Osteoblast (primary cell): ENCODE measurements around the gene RTCB. TPM values are rescaled to one million over a fixed set of nuclear protein-coding genes. Genes with fewer than 3 reads are reported as not detected.
"Not testable (repeated sequence)": the region's sequence is repeated elsewhere in the genome, so short reads cannot be mapped to it uniquely, and the experiment has no call there.

ENCODE experiments used
- DNase-seq: peaks from one replicate; pipeline ENCODE4 v3.0.0; 2011; ENCODE audit warnings: low spot score, mixed read lengths; ENCODE audit not compliant: insufficient read length; ENCODE audit errors: missing footprints
- H2AFZ ChIP-seq: 2 replicates; pipeline ENCODE4 v1.6.0; 2011; ENCODE audit warnings: mild to moderate bottlenecking, low read length
- H3K27ac ChIP-seq: 2 replicates; pipeline ENCODE4 v1.5.1; 2011; ENCODE audit warnings: mild to moderate bottlenecking, low read depth, low read length, moderate library complexity
- H3K27me3 ChIP-seq: 2 replicates; pipeline ENCODE4 v1.6.0; 2012; ENCODE audit warnings: mild to moderate bottlenecking, control low read depth, inconsistent platforms, low read length, moderate library complexity; ENCODE audit not compliant: insufficient read depth
- H3K36me3 ChIP-seq: 2 replicates; pipeline ENCODE4 v1.5.1; 2011; ENCODE audit warnings: mild to moderate bottlenecking, low read length, control low read depth, moderate library complexity; ENCODE audit not compliant: insufficient read depth
- H3K4me1 ChIP-seq: 2 replicates; pipeline ENCODE4 v1.5.1; 2011; ENCODE audit warnings: mild to moderate bottlenecking, low read length, control low read depth, moderate library complexity; ENCODE audit not compliant: insufficient read depth
- H3K4me2 ChIP-seq: 2 replicates; pipeline ENCODE4 v1.6.0; 2011; ENCODE audit warnings: mild to moderate bottlenecking, low read length; ENCODE audit not compliant: insufficient read depth
- H3K4me3 ChIP-seq: fragments of 200-600 bp; sonication (generic); 3 replicates; pipeline ENCODE4 v1.5.1; 2012; ENCODE audit warnings: mild to moderate bottlenecking, low read length, inconsistent platforms; ENCODE audit not compliant: insufficient read depth
- H3K79me2 ChIP-seq: 2 replicates; pipeline ENCODE4 v1.6.0; 2012; ENCODE audit warnings: mild to moderate bottlenecking, low read length, control low read depth, inconsistent platforms; ENCODE audit not compliant: insufficient read depth
- H3K9me3 ChIP-seq: 2 replicates; pipeline ENCODE4 v1.5.1; 2011; ENCODE audit warnings: low read depth, low read length, control low read depth
- H4K20me1 ChIP-seq: 2 replicates; pipeline ENCODE4 v1.6.0; 2012; ENCODE audit warnings: mild to moderate bottlenecking, low read length, control low read depth; ENCODE audit not compliant: insufficient read depth
- total RNA-seq: library from RNA; depleted of rRNA; stranded (reverse); fragments of >200 nt; gene quantifications from 2 replicates; pipeline ENCODE4 v1.2.3, GENCODE V29; 2012
- TF ChIP-seq, protein P1 (sequence below): IDR thresholded peaks from 2 replicates; pipeline ENCODE4 v1.5.1; 2011; ENCODE audit warnings: mild to moderate bottlenecking, low read depth, low read length, moderate library complexity; ENCODE audit errors: extremely low read depth

RTCB gene
- total RNA-seq, 1 donor: 107 TPM

DNA sequence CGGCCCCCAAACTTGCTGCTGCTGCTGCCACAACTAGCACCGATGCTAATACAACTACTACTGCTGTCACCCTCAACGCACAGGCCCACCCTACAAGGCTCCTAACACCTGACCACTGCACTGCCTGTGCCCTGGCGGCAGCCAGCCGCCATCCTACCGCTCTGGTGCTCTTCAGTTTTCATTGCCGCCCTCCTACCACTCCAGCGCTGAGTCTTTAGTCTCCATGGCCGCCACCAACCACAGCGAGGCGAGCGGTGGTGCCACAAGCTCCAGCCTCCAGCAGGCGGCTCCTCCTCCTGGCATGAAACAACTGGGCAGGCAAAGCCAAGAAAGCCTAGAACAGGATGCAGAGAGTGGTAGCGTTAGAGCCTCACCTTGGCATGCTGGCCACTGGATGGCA lies 59.4 kb downstream of the RTCB start:
- H3K36me3 ChIP-seq: no peaks in the 10 kb centered on the region
- TF ChIP-seq, protein P1, sequence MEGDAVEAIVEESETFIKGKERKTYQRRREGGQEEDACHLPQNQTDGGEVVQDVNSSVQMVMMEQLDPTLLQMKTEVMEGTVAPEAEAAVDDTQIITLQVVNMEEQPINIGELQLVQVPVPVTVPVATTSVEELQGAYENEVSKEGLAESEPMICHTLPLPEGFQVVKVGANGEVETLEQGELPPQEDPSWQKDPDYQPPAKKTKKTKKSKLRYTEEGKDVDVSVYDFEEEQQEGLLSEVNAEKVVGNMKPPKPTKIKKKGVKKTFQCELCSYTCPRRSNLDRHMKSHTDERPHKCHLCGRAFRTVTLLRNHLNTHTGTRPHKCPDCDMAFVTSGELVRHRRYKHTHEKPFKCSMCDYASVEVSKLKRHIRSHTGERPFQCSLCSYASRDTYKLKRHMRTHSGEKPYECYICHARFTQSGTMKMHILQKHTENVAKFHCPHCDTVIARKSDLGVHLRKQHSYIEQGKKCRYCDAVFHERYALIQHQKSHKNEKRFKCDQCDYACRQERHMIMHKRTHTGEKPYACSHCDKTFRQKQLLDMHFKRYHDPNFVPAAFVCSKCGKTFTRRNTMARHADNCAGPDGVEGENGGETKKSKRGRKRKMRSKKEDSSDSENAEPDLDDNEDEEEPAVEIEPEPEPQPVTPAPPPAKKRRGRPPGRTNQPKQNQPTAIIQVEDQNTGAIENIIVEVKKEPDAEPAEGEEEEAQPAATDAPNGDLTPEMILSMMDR: no peak
- DNase-seq: no peak

DNA sequence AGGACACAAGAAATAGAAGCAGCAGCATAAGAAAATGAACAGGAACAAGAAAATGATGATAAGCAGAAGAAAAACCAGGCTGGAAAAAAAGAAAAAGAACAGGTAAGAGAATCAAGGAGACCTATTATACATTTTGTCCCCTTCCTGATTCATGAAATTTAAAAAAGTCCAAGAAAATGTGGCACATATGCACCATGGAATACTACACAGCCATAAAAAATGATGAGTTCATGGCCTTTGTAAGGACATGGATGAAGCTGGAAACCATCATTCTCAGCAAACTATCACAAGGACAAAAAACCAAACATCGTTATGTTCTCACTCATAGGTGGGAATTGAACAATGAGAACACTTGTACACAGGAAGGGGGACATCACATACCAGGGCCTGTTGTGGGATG lies 60.2 kb downstream of the RTCB start:
- not testable (repeated sequence) for H3K27ac ChIP-seq, H4K20me1 ChIP-seq, DNase-seq, H3K27me3 ChIP-seq, H3K79me2 ChIP-seq, H3K36me3 ChIP-seq, H2AFZ ChIP-seq, H3K9me3 ChIP-seq, H3K4me2 ChIP-seq, H3K4me1 ChIP-seq, H3K4me3 ChIP-seq

More for the DNA sequence above, 59.4 kb downstream of the RTCB start:
- H3K27me3 ChIP-seq: no peaks in the 10 kb centered on the region
- H3K4me1 ChIP-seq: no peaks in the 10 kb centered on the region
- no peak overlapping the region for H3K27ac ChIP-seq
- no peak overlapping the region for H3K4me3 ChIP-seq
- H2AFZ ChIP-seq: no peak overlapping the region
- H3K9me3 ChIP-seq: no peaks in the 10 kb centered on the region
- H4K20me1 ChIP-seq: no peaks in the 10 kb centered on the region
- no peak overlapping the region for H3K4me2 ChIP-seq
- H3K79me2 ChIP-seq: no peaks in the 10 kb centered on the region

DNA sequence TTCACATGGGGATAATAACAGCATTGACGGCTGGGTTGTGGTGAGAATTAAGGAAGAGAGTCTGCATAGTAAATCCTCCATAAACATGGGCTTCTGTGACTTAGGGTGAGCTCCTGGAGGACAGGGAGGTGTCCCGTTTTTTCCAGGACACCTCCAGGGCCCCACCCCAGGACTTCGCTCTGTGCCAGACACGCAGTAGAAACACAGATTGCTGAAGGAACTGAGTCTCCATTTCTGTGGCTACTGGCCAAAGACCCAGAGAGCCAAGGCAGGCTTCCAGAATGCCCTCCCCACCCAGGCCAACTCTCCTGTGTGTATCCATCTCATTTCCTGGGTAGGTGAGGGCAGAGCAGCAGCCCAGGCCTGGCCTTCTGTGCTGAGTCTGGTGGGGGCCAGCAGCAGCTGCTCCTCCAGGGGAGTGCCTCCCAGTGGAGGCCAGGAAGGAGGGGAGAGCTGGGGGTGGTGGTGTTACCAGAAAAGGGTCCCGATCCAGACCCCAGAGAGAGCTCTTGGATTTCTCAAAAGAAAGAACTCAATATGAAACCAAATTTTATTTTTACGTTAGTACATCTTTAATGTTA lies 63.9 kb downstream of the RTCB start:
- Histone ChIP-seq H4K20me1 (no peaks in the 10 kb centered on the region), H3K79me2 (no peaks in the 10 kb centered on the region), H3K9me3 (no peaks in the 10 kb centered on the region), H3K4me2 (no peak overlapping the region), H3K4me3 (no peak overlapping the region), H3K36me3 (no peaks in the 10 kb centered on the region), H2AFZ (no peak overlapping the region), H3K4me1 (no peaks in the 10 kb centered on the region), H3K27me3 (no peaks in the 10 kb centered on the region), H3K27ac (no peak overlapping the region)
- no peak for DNase-seq
- TF ChIP-seq, protein P1: no peak

DNA sequence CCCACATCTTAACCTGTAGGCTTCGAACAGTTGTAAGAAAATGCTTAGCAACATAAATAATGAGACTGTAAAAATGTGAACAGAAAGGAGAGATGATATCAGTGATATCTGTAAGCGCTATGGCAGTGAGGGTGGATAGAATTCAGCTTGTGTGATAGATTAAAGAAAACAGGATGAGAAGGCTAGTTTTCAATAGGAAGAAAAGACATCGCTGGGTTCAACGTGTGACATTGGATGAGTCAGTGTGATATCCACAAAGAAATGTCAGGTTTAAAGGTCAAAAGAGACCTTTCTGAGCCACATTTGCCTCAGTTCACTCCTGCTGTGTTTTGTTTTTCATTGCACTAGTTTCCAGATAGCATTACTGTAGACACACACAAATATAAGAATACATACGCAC lies 68.1 kb downstream of the RTCB start:
- Histone ChIP-seq H3K36me3 (no peaks in the 10 kb centered on the region), H3K4me2 (no peak overlapping the region), H4K20me1 (no peaks in the 10 kb centered on the region), H3K27ac (no peak overlapping the region), H3K4me1 (no peaks in the 10 kb centered on the region), H3K27me3 (peaks cover 7% of the 10 kb centered on the region), H3K9me3 (no peaks in the 10 kb centered on the region), H3K79me2 (no peaks in the 10 kb centered on the region), H3K4me3 (no peak overlapping the region), H2AFZ (no peak overlapping the region)
- TF ChIP-seq, protein P1: no peak
- DNase-seq: no peak
